ENCODE data around the gene SGCG. TPM values are rescaled to one million over a fixed set of nuclear protein-coding genes. Genes with fewer than 3 reads are reported as not detected.
"Not testable (repeated sequence)": the region's sequence is repeated elsewhere in the genome, so short reads cannot be mapped to it uniquely, and the experiment has no call there.

Gene SGCG
- total RNA-seq, 4 donors from 2014 or later, result 0.39 to 1.0 (median 0.85) TPM; not detected in 1

- no peaks in the 10 kb centered on the region for H3K4me1 ChIP-seq
- DNase-seq (ENCODE audit: low spot score in 2 of 2), result no peak
- no peaks in the 10 kb centered on the region for H3K27me3 ChIP-seq
- H3K9me3 ChIP-seq, result no peaks in the 10 kb centered on the region
- H3K27ac ChIP-seq, result no peak overlapping the region
- H3K4me3 ChIP-seq, result no peak overlapping the region
- 86% methylated on average over 3 of the region's 3 CpGs for WGBS
- no peak for TF ChIP-seq POLR2AphosphoS5 (IDR thresholded peaks at IDR 0.05)
- TF ChIP-seq EP300 (IDR thresholded peaks at IDR 0.05), result no peak
- TF ChIP-seq POLR2A (IDR thresholded peaks at IDR 0.05), result no peak
- TF ChIP-seq CTCF (IDR thresholded peaks at IDR 0.05), result no peak
- H3K36me3 ChIP-seq, result no peaks in the 10 kb centered on the region
Observed at GRCh38 chr13:23205807-23206206, 25.0 kb downstream of the SGCG start.

- no peak for TF ChIP-seq POLR2AphosphoS5 (IDR thresholded peaks at IDR 0.05)
- Histone ChIP-seq H3K4me1 (no peaks in the 10 kb centered on the region), H3K4me3 (no peak overlapping the region), H3K36me3 (no peaks in the 10 kb centered on the region), H3K27ac (no peak overlapping the region), H3K9me3 (no peaks in the 10 kb centered on the region), H3K27me3 (no peaks in the 10 kb centered on the region)
- no peak for DNase-seq (ENCODE audit: low spot score in 2 of 2)
- WGBS, result 49% methylated on average over 4 of the region's 4 CpGs
Observed at GRCh38 chr13:23212671-23213070, 31.9 kb downstream of the SGCG start.

GRCh38 chr13:23231241-23231640, 50.5 kb downstream of the SGCG start:
- Histone ChIP-seq H3K27me3 (no peaks in the 10 kb centered on the region), H3K9me3 (no peaks in the 10 kb centered on the region), H3K4me1 (no peaks in the 10 kb centered on the region), H3K36me3 (no peaks in the 10 kb centered on the region), H3K4me3 (no peak overlapping the region), H3K27ac (no peak overlapping the region)
- no peak for DNase-seq (ENCODE audit: low spot score in 2 of 2)
- no peak for TF ChIP-seq POLR2AphosphoS5 (IDR thresholded peaks at IDR 0.05)
- no peak for TF ChIP-seq POLR2A (IDR thresholded peaks at IDR 0.05)
- TF ChIP-seq CTCF (IDR thresholded peaks at IDR 0.05), result no peak
- no peak for TF ChIP-seq EP300 (IDR thresholded peaks at IDR 0.05)

- no peaks in the 10 kb centered on the region for H3K9me3 ChIP-seq
- no peak for TF ChIP-seq EP300 (IDR thresholded peaks at IDR 0.05)
- TF ChIP-seq CTCF (IDR thresholded peaks at IDR 0.05), result no peak
- TF ChIP-seq POLR2AphosphoS5 (IDR thresholded peaks at IDR 0.05), result no peak
- TF ChIP-seq POLR2A (IDR thresholded peaks at IDR 0.05), result no peak
- no peak for DNase-seq (ENCODE audit: low spot score in 2 of 2)
- no peaks in the 10 kb centered on the region for H3K36me3 ChIP-seq
- H3K27ac ChIP-seq, result no peak overlapping the region
- no peak overlapping the region for H3K4me3 ChIP-seq
- H3K27me3 ChIP-seq, result no peaks in the 10 kb centered on the region
- H3K4me1 ChIP-seq, result no peaks in the 10 kb centered on the region
Observed at GRCh38 chr13:23235994-23236393, 55.2 kb downstream of the SGCG start.

GRCh38 chr13:23243066-23243465, 62.3 kb downstream of the SGCG start:
- Histone ChIP-seq H3K4me1 (no peaks in the 10 kb centered on the region), H3K4me3 (no peak overlapping the region), H3K27ac (no peak overlapping the region), H3K27me3 (no peaks in the 10 kb centered on the region), H3K9me3 (no peaks in the 10 kb centered on the region), H3K36me3 (no peaks in the 10 kb centered on the region)
- WGBS, result 81% methylated on average over 5 of the region's 5 CpGs
- DNase-seq (ENCODE audit: low spot score in 2 of 2), result no peak
- TF ChIP-seq CTCF (IDR thresholded peaks at IDR 0.05), result no peak
- TF ChIP-seq EP300 (IDR thresholded peaks at IDR 0.05), result no peak
- no peak for TF ChIP-seq POLR2A (IDR thresholded peaks at IDR 0.05)
- no peak for TF ChIP-seq POLR2AphosphoS5 (IDR thresholded peaks at IDR 0.05)

GRCh38 chr13:23248410-23248809, 67.6 kb downstream of the SGCG start:
- not testable (repeated sequence) for H3K9me3 ChIP-seq; DNase-seq (ENCODE audit: low spot score in 2 of 2); H3K27ac ChIP-seq; H3K27me3 ChIP-seq; H3K36me3 ChIP-seq; H3K4me3 ChIP-seq; H3K4me1 ChIP-seq
- 99% methylated on average over 26 of the region's 26 CpGs for WGBS

All from suprapubic skin (tissue), 4 donors.